NCI-H2227 (cell line): ENCODE data around the gene STK11.

Experiments used
- DNase-seq: peaks from one replicate; lab custom pipeline; 2025; ENCODE audit not compliant: unreplicated experiment; lab: John Stamatoyannopoulos, UW

The STK11 gene

GRCh38 chr19:1272423-1273262 is 67.1 kb downstream of the STK11 start:
- DNase-seq, result no peak

- no peak for DNase-seq
Measured at GRCh38 chr19:1273263-1274041, 67.9 kb downstream of the STK11 start.

GRCh38 chr19:1274081-1274851 is 68.7 kb downstream of the STK11 start:
- no peak for DNase-seq

- DNase-seq, result no peak
Measured at GRCh38 chr19:1274852-1275259, 69.3 kb downstream of the STK11 start.

DNA sequence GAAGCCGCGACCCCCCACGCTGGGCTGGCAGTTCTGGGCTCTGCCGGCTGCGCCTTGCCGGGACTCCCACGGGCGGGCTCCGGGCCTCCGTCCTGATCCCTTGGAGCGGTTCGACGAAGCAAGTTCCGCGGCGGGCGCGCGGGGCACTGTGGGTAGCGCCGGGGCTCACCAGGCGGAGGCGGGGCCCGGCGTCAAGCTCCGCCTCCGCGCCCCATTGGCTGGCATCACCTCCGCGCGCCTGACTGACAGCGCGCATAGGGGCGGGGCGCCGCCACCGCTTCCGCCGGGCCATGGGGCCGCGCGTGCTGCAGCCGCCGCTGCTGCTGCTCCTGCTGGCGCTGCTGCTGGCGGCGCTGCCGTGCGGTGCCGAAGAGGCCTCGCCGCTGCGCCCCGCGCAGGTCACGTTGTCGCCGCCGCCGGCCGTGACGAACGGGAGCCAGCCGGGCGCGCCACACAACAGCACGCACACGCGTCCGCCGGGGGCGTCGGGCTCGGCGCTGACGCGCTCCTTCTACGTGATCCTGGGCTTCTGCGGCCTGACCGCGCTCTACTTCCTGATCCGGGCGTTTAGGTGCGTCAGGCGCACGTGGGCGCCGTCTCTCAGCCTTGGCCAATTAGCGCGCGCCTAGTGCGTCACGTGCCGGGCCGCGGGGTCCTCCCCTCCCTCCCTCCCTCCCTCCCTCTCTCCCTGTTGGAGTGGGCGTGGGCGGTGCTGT is 69.8 kb downstream of the STK11 start, which contains the start of gene FAM174C:
TSS of gene FAM174C (plus strand) at position 271 of the 716 bp plus-strand sequence. CDS start at position 291, 20 bp downstream.
- peak; percentile 96 for DNase-seq

DNA sequence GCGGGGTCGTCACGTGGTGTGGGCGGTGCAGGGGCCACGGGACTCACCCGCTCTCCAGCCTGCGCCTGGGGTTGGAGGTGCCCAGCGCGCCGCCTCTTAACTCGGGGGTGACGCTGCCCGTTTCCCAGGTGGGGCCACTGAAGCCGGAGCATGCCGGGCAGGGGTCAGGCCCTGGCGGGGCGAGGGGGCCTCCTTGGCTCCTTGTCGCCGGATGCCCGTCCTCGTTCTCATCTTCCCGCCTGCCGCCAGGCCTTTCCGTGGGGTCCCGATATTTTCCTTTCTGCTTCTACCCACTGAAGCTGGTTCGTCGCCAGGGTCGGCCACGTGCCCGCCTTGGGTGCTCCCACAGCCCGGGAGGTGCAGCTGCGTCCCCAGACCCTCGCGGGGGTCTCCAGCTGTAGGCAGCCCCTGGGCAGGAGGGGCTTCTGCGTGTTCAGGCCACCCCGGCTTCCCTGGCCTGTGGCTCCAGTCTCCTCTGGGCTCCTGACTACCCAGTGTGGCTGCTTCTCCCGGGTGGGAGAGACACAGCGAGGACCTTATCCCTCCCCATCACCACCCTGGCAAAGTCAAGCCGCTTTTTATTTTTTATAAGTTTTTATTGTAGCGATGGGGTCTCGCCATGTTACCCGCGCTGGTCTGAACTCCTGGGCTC is 70.5 kb downstream of the STK11 start:
- no peak for DNase-seq

- no peak for DNase-seq
Measured at GRCh38 chr19:1276628-1277022, 71.0 kb downstream of the STK11 start.

- DNase-seq, result no peak
Measured at GRCh38 chr19:1277061-1277460, 71.5 kb downstream of the STK11 start.
